ENCODE results near the gene CGB3.

DNA sequence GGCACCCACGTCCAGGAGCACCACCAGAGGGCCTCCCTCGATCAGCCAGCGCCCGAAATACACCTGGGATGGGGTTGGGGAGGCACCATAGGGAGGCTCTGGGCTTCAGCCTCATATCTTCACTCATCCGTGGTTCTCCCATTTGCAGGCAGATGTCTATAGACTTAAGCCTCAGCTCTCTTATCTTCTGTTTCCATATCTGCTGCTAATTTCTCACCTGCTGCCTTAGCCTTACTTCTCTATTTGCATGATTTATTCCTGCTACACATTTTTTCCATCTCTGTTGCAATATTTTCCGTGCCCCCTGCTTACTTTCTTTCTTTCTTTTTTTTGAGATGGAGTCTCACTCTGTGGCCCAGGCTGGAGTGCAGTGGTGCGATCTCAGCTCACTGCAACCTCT lies 36.8 kb downstream of the CGB3 start:
- no peak for TF ChIP-seq POLR2A (IDR thresholded peaks at IDR 0.05; ENCODE audit: low read depth, low read length)
- TF ChIP-seq POLR2AphosphoS5 (IDR thresholded peaks at IDR 0.05; ENCODE audit: low read depth, low read length): no peak
- TF ChIP-seq TAF1 (IDR thresholded peaks at IDR 0.05; ENCODE audit: borderline replicate concordance, low read depth, low read length): no peak

All from GM12892 (cell line).